ENCODE measurements around the gene MAPK11.

Gene MAPK11

GRCh38 chr22:50228366-50228765 lies 41.8 kb downstream of the MAPK11 start:
- ChIA-PET CTCF (interaction anchor here (0.6 kb wide), 1 partner anchor 99 kb away, joined by 3 read pairs; no protein-coding TSS in a partner anchor), POLR2A (no interaction called here)

DNA sequence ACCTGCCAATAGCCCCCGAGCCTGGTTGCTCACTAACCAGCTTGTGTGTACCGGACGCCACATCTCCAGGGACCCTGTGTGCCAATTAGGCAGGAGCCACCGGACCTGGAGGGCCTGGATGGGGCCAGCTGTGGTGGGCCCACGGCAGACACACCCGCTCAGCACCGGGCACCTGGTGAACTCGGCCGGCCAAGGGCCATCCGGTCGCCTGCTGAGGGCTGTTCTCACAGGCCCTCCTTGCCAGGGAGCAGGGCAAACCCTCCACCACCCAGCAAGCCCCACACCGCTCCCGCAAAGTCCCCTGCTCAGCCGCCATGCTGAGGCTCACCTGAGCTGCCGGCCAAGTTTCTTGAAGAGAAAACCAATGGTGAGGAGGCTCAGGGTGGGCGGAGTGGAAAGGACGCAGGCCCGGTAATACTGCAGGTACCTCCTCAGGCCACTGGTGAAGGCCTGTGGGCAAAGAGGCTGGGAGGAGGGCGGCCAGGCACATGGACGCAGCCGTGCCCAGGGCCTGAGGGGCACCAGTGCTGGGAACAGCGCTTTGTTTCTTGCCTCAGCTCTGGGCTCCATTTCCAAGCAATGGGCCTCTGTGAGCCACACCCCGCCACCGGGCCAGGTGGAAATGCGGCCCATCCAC lies 42.5 kb downstream of the MAPK11 start:
- TF ChIP-seq, protein P1, sequence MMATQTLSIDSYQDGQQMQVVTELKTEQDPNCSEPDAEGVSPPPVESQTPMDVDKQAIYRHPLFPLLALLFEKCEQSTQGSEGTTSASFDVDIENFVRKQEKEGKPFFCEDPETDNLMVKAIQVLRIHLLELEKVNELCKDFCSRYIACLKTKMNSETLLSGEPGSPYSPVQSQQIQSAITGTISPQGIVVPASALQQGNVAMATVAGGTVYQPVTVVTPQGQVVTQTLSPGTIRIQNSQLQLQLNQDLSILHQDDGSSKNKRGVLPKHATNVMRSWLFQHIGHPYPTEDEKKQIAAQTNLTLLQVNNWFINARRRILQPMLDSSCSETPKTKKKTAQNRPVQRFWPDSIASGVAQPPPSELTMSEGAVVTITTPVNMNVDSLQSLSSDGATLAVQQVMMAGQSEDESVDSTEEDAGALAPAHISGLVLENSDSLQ (IDR thresholded peaks at IDR 0.05), result no peak
- TF ChIP-seq FOXK2 (IDR thresholded peaks at IDR 0.05) (no peak), ARNT (IDR thresholded peaks at IDR 0.05) (no peak), L3MBTL2 (conservative IDR thresholded peaks at IDR 0.05) (no peak), SUZ12 (IDR thresholded peaks at IDR 0.05) (no peak), TARDBP (IDR thresholded peaks at IDR 0.05) (no peak), ELF4 (IDR thresholded peaks at IDR 0.05) (no peak), CTBP1 (IDR thresholded peaks at IDR 0.05; ENCODE audit: borderline replicate concordance) (no peak), ZNF384 (IDR thresholded peaks at IDR 0.05) (no peak)
- ChIA-PET POLR2A (no interaction called here), CTCF (interaction anchor here (0.6 kb wide), 1 partner anchor 100 kb away, joined by 3 read pairs; no protein-coding TSS in a partner anchor)
- DNase-seq (ENCODE audit: extremely low spot score), result no peak

More at GRCh38 chr22:50228366-50228765, 41.8 kb downstream of the MAPK11 start:
- DNase-seq (ENCODE audit: extremely low spot score), result no peak
- TF ChIP-seq SUZ12 (IDR thresholded peaks at IDR 0.05), result no peak
- no peak for TF ChIP-seq FOXM1 (IDR thresholded peaks at IDR 0.05; ENCODE audit: borderline replicate concordance)

GRCh38 chr22:50226875-50227165 lies 43.4 kb downstream of the MAPK11 start:
- DNase-seq (ENCODE audit: extremely low spot score), result no peak
- ChIA-PET CTCF (no interaction called here), POLR2A (no interaction called here)
- TF ChIP-seq ELF4 (IDR thresholded peaks at IDR 0.05) (no peak), NFRKB (IDR thresholded peaks at IDR 0.05) (no peak), BHLHE40 (IDR thresholded peaks at IDR 0.05; ENCODE audit: borderline replicate concordance) (no peak), ZNF384 (IDR thresholded peaks at IDR 0.05) (no peak)

GRCh38 chr22:50226063-50226874 lies 43.9 kb downstream of the MAPK11 start:
- POLR2A ChIA-PET, result no interaction called here
- DNase-seq (ENCODE audit: extremely low spot score), result no peak
- TF ChIP-seq LEF1 (IDR thresholded peaks at IDR 0.05; ENCODE audit: borderline replicate concordance) (no peak), FOXA1 (IDR thresholded peaks at IDR 0.05) (no peak), SUZ12 (IDR thresholded peaks at IDR 0.05) (no peak), L3MBTL2 (conservative IDR thresholded peaks at IDR 0.05) (no peak), NFRKB (IDR thresholded peaks at IDR 0.05) (no peak), ELF4 (IDR thresholded peaks at IDR 0.05) (no peak), HDGF (IDR thresholded peaks at IDR 0.05; ENCODE audit: borderline replicate concordance) (no peak), FOXK2 (IDR thresholded peaks at IDR 0.05) (no peak), ZNF384 (IDR thresholded peaks at IDR 0.05) (no peak), TARDBP (IDR thresholded peaks at IDR 0.05) (no peak), SP1 (IDR thresholded peaks at IDR 0.05) (no peak), CTBP1 (IDR thresholded peaks at IDR 0.05; ENCODE audit: borderline replicate concordance) (no peak)
- CTCF ChIA-PET, result no interaction called here

DNA sequence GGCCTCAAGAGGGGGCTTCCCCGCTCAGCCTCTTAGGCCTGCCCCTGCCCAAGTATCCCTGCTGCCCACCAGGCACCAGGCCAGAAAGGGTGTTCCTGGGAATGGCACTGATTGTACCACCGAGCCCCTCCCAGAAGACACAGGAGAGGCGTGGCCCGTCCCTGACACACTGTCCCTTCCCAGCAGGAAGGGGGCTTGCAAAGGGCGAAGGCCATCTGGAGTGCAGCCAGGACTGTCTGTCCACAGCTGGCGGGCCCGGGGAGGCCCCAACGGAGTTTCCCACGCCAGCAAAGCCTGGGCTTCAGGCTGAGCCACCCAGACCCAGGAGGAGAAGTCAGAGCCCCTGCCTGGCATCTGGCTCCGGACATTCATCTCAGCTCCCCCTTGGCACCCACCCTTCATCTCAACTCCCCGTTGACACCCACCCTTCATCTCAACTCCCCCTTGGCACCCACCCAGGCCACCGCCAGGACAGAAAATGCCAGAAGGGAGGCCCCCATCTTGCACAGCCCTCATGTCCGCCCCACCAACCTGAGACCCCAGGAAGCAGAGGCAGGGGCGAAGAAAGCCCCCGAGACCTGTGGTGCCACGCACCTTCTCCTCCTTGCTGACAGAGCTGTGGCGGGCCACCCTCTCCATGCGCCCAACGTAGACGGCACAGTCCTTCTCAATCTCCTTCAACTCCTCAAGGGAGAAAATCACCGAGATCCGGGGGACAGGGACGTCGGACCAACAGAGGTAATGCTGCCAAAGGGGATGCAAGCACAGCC lies 44.8 kb downstream of the MAPK11 start:
- ChIA-PET POLR2A (no interaction called here), CTCF (no interaction called here)
- TF ChIP-seq SUZ12 (IDR thresholded peaks at IDR 0.05) (no peak), CTBP1 (IDR thresholded peaks at IDR 0.05; ENCODE audit: borderline replicate concordance) (no peak), SP1 (IDR thresholded peaks at IDR 0.05) (no peak), ZNF384 (IDR thresholded peaks at IDR 0.05) (no peak), BHLHE40 (IDR thresholded peaks at IDR 0.05; ENCODE audit: borderline replicate concordance) (no peak), HDGF (IDR thresholded peaks at IDR 0.05; ENCODE audit: borderline replicate concordance) (no peak), NFRKB (IDR thresholded peaks at IDR 0.05) (no peak), ARNT (IDR thresholded peaks at IDR 0.05) (no peak), ELF4 (IDR thresholded peaks at IDR 0.05) (no peak), TARDBP (IDR thresholded peaks at IDR 0.05) (no peak), L3MBTL2 (conservative IDR thresholded peaks at IDR 0.05) (no peak), FOXK2 (IDR thresholded peaks at IDR 0.05) (no peak), LEF1 (IDR thresholded peaks at IDR 0.05; ENCODE audit: borderline replicate concordance) (no peak), FOXA1 (IDR thresholded peaks at IDR 0.05) (no peak), FOXM1 (IDR thresholded peaks at IDR 0.05; ENCODE audit: borderline replicate concordance) (no peak)
- TF ChIP-seq, protein P1 (IDR thresholded peaks at IDR 0.05), result no peak
- DNase-seq (ENCODE audit: extremely low spot score), result no peak

DNA sequence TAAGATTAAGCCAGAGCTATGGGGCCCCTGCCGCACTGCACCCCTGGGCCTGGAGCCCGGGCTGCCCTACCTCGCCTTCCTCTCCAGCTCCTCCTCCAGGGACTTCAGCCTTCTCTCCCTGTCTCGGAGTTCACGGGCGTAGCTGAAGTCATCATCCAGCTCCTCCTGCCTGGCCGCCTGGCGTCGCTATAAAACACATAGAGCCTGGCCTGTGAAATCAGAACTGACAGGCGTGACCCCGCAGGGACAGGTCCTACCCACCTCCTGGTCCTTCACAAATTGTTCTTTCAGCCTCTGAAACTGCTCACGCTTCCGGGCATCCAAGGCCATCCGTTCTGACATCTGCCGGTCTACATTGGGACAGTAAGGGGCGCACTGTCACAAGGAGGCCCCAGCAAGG lies 46.1 kb downstream of the MAPK11 start:
- no peak for DNase-seq (ENCODE audit: extremely low spot score)
- TF ChIP-seq SP1 (IDR thresholded peaks at IDR 0.05), result no peak
- TF ChIP-seq, protein P1 (IDR thresholded peaks at IDR 0.05), result no peak
- ChIA-PET CTCF (interaction anchor here (1.1 to 1.2 kb wide), 2 partner anchors 13 to 17 kb away, joined by 3 read pairs; no protein-coding TSS in a partner anchor), POLR2A (no interaction called here)

All from HEK293T (cell line).